PC-9 (cell line): ENCODE measurements around the gene TSPYL4.

Experiments used
- CTCF ChIP-seq: fragments of 200-600 bp; sonication (generic); conservative IDR thresholded peaks from 2 replicates; pipeline ENCODE4 v1.6.1; 2017; ENCODE audit warnings: mixed run types, antibody characterized with exemption, mild to moderate bottlenecking, moderate library complexity
- EZH2 ChIP-seq: fragments of 200-600 bp; sonication (generic); IDR thresholded peaks from 2 replicates; pipeline ENCODE4 v1.8.0; 2017; ENCODE audit warnings: antibody characterized with exemption, low read depth

- TF ChIP-seq EZH2 (no peak), CTCF (no peak)
Measured at GRCh38 chr6:116263353-116263752, 9.5 kb upstream of the TSPYL4 start.
